Upper lobe of left lung (tissue), 4 donors: ENCODE results near the gene CFAP97.

Experiments used
- EP300 ChIP-seq, 4 donors: sonication (generic); formaldehyde crosslinking; IDR thresholded peaks; one replicate each; pipeline ENCODE4 v1.5.1; 2017; ENCODE audit warnings: antibody characterized with exemption in 4 of 4, control low read depth in 2 of 4
- POLR2AphosphoS5 ChIP-seq, 2 donors: sonication (generic); formaldehyde crosslinking; IDR thresholded peaks; one replicate each; pipeline ENCODE4 v1.5.1; 2017; ENCODE audit warnings: antibody characterized with exemption in 2 of 2
- TF ChIP-seq, protein P1 (sequence below), 6 experiments: fragments of 450-650 bp in 4 of 6; fragments of 200-600 bp in 2 of 6; sonication (generic) in 2 of 6; IDR thresholded peaks; one replicate each; pipeline ENCODE4 v1.5.1; 2016 to 2019; ENCODE audit warnings: antibody characterized with exemption in 6 of 6

DNA sequence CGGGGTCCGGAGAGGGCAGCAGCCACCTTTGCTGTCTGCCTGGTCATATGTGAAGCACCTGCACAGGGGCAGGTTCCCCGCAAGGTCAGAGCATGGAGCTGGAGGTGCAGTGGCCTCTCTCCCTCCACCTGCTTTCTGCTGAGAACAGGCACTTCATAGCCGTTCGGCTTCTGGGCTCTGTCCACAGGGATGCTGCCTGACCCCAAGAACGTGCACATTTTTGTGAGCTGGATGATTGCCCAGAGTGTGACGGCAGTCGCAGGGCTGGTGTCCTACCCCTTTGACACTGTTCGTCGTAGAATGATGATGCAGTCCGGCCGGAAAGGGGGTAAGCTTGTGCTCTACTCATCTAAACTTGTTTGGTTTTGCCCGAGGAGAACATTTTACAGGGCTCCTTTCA is 58.2 kb downstream of the CFAP97 start:
- TF ChIP-seq, protein P1, sequence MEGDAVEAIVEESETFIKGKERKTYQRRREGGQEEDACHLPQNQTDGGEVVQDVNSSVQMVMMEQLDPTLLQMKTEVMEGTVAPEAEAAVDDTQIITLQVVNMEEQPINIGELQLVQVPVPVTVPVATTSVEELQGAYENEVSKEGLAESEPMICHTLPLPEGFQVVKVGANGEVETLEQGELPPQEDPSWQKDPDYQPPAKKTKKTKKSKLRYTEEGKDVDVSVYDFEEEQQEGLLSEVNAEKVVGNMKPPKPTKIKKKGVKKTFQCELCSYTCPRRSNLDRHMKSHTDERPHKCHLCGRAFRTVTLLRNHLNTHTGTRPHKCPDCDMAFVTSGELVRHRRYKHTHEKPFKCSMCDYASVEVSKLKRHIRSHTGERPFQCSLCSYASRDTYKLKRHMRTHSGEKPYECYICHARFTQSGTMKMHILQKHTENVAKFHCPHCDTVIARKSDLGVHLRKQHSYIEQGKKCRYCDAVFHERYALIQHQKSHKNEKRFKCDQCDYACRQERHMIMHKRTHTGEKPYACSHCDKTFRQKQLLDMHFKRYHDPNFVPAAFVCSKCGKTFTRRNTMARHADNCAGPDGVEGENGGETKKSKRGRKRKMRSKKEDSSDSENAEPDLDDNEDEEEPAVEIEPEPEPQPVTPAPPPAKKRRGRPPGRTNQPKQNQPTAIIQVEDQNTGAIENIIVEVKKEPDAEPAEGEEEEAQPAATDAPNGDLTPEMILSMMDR (IDR thresholded peaks at IDR 0.05) = no peak
- TF ChIP-seq EP300 (IDR thresholded peaks at IDR 0.05) = no peak
- TF ChIP-seq POLR2AphosphoS5 (IDR thresholded peaks at IDR 0.05) = no peak
